ENCODE results near the gene CELF4.

DNA sequence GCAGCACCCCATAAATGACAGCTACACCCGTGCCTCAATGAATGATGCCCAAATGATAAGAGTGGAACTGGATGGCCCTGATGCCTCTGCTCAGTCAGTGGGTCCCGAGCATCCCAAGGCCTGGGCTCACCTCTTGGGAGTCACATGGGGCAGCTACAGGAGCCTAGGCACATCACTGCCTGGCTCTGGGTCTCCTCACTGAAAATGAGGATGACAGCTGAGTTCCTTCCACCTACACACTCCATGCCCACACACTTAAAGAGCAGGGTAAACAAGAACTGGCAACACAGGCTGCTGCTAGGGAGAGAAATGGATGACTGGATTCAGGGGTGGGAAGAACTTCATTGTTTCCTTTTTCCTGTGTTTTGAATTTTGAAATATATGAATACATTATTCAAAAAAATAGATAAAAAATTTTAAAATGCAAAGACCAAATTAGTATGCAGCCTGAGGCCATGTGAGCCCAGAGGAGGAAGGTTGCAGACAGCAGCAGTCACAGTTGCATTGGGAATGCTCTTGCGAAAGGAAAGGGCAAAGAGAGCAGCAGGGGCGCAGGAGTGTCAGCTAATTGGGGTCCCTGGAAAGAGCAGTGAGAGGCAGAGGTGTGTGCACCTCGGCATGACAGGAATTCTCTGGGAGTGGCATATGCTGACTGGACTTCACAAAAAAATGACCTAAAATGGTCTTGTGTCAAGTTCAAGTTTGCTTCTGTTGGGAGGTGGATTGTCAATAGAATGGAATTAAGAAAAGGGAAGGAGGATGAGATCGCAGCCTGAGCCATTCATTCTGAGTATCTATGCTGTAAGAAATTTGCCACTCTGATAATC, 327.1 kb downstream of the CELF4 start:
- no peak for TF ChIP-seq POLR2AphosphoS5 (IDR thresholded peaks at IDR 0.05)
- TF ChIP-seq, protein P1, sequence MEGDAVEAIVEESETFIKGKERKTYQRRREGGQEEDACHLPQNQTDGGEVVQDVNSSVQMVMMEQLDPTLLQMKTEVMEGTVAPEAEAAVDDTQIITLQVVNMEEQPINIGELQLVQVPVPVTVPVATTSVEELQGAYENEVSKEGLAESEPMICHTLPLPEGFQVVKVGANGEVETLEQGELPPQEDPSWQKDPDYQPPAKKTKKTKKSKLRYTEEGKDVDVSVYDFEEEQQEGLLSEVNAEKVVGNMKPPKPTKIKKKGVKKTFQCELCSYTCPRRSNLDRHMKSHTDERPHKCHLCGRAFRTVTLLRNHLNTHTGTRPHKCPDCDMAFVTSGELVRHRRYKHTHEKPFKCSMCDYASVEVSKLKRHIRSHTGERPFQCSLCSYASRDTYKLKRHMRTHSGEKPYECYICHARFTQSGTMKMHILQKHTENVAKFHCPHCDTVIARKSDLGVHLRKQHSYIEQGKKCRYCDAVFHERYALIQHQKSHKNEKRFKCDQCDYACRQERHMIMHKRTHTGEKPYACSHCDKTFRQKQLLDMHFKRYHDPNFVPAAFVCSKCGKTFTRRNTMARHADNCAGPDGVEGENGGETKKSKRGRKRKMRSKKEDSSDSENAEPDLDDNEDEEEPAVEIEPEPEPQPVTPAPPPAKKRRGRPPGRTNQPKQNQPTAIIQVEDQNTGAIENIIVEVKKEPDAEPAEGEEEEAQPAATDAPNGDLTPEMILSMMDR (IDR thresholded peaks at IDR 0.05): no peak
- no peak for TF ChIP-seq POLR2A (IDR thresholded peaks at IDR 0.05)
- no peak for TF ChIP-seq EP300 (IDR thresholded peaks at IDR 0.05)

Measured in upper lobe of left lung (tissue), 4 donors.